IPS-NIHi11 (cell line): ENCODE results near the gene LRIT2.
"Not testable (repeated sequence)": the region's sequence is repeated elsewhere in the genome, so short reads cannot be mapped to it uniquely, and the experiment has no call there.

Experiments used
- DNase-seq: peaks from one replicate; pipeline ENCODE4 v3.0.0; 2012; ENCODE audit warnings: mixed read lengths, low spot score

LRIT2 gene

GRCh38 chr10:84180386-84180785 lies 45.0 kb downstream of the LRIT2 start:
- DNase-seq: not testable (repeated sequence)

DNA sequence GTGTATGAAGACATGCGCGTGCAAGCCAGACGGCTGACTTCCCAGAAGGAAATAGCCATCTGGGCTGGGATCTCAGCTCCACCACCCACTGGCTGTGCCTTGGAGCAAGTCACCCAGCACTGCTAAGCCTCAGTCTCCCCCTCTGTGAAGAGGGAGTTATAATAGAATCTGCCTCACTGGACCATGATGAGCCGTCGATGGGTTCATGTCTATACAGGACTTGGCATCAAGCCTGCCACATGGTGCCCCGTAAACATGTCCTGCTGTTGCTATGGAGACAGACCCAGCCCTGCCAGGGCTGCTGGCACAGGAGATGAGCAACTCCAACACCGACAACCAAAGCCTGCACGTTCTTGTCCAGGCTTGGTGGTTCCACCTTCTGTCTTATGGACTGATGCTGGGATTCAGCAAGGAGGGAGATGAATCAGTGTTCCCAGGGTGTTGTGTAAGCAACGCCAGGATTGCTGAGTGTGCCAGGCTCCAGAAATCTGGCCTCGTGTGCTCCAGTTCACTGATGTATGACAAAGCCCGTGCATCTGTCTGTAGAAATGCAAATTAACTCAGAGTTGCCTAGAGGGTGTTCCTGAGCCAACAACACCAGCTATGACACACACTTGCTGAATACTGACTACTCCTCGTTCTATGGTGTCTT lies 46.2 kb downstream of the LRIT2 start:
- no peak for DNase-seq

GRCh38 chr10:84178160-84178609 lies 47.2 kb downstream of the LRIT2 start:
- DNase-seq: no peak

DNA sequence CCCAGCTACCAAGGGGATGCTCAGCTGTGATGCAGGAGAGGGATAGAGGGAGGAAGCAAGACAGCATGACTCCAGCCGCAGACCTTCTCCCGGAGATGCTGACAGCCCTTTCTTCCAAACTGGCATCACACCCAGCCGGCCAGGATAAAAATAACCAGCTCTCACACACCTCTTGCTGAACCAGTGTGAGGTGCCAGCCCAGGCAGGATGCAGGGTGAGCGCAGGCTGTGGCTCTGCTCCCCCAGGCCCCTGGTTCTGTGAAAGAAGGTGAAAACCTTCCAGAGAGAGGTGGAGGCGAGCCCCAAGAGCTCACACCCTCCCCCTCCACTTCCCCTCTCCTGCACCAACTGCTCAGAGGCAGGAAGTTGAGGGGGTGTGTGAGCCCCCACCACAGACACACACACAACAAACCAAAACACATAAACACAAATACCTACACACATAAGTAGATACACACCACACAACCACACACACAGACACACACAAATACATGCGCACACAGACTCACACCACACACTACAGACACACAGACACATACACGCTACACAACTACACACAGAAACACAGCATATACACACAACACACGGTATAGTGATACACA lies 47.7 kb downstream of the LRIT2 start:
- no peak for DNase-seq

DNA sequence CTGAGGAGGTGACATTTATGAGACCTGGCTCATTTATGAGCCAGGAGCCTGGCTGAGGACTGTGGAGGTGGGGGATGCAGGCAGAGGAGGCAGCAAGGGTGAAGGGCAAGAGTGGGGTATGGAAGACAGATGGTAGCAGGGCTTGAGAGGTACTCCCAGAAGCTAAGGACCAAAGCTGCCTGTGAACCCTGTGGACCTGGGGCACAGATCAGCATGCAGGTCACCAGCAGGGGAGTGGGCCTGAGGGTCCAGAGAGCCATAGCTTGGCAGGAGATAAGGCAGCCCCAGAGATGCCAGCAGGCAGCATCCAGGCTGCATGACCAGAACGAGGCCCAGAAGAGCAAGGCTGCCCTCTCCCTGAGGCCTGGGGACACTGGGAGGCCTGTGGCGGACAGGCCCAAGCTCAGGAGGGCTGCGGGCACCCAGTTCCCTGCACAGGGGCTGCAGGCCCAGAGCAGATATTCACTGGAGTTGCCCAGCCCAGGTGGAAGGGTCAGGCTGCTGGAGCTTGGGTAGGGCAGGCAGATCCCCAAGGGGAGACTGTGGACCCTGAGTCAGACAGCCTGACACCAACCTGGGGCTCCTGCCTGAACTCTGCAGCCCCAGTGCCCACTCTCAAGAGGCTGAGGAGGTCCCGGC lies 48.4 kb downstream of the LRIT2 start:
- no peak for DNase-seq

DNA sequence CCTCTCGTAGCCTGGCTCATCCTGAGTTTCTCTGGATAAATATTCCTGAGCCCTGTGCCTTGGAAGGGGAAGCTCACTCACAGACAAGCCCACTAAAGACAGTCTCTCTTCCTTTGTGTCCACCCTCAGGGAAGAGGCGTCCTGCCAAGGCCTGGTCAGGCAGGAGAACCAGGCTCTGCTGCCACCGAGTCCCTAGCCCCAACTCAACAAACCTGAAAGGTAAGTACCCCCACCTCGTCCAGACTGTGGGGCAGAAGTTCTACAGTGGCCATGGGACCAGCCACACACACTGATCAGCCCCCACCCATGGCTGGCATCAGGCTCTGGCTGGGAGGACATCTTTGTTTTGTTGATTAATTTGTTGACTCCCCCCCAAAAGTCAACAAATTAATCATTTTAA lies 49.0 kb downstream of the LRIT2 start:
- no peak for DNase-seq

DNA sequence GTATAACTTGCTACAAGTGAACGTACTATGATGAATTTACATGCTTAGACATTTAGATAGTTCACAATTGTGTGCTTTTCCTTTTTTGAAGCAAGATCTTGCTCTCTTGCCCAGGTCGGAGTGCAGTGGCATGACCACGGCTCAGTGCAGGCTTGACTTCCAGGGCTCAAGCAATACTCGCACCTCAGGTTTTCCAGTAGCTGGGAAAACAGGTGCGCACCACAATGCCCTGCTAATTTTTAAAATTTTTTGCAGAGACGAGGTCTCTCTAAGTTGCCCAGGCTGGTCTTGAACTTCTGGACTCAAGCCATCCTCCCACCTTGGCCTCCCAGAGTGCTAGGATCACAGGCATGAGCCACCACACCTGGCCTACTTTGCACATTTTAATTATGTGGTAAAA lies 49.9 kb downstream of the LRIT2 start:
- no peak for DNase-seq

DNA sequence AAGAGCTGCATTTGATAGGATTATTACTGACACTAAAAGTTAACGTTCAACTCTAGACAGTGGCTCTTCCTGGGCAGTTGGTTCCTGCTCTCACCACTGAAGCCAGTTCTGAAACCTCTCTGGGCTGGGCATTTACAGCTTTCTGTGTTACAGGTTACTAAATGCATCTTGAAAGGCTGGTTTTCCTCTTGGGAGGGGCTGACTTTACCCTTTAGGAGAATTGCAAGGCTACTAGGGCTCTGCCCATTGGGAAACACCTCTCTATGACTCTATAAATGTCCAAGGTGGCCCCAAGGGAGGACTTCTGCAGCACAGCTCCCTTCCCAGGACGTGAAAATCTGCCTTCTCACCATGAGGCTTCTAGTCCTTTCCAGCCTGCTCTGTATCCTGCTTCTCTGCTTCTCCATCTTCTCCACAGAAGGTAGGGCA lies 51.8 kb downstream of the LRIT2 start, which contains the start of gene GPR15LG:
Gene GPR15LG, plus strand, starts transcription at position 301 of the 429 bp plus-strand sequence. Its CDS starts 51 bp downstream, at position 352.
- no peak for DNase-seq

DNA sequence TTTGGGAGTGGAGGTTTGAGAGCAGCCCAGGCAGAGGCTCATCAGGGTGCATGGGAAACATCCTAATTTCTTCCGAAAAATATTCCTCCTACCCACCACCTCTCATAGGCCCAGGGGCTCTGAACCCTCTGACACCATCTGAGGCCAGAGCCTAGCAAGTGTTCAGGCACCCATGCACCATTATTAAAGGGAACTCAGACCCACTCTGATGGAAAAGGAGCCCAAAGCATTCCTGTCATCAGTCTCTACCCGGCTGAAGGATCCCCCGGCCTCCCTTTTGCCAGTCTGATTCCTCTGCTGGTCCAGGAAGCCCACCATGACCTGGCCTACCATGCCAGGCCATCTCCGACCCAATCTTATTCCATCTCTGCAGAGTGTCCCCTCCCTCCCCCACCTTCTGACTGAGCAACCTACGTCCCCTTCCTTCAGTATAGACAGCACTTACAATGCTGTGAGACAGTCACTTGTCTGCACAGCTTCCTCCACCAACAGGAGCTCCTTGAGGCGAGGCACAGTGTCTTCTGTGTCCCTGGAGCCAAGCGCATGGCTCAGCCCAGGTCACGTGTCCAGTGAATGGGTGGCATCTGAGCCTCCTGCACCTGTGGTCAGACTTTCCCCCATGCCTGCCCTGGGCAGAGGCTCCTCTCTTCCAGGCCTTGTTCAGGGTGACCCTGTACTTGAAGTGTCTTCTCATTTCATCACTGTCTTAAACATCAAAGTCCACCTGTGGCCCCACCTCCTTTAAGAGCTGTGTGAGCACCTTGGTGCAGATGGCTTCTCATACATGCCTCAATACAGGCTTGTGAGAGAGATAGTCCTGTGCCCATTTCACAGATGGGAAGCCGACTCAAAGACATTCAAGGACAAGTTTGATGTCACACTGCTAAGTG lies 52.6 kb downstream of the LRIT2 start:
- no peak for DNase-seq

GRCh38 chr10:84171700-84172466 lies 53.5 kb downstream of the LRIT2 start:
- DNase-seq: not testable (repeated sequence)

GRCh38 chr10:84171237-84171636 lies 54.1 kb downstream of the LRIT2 start:
- not testable (repeated sequence) for DNase-seq
